K562 (cell line): Measurements from ENCODE around the gene LZTFL1. TPM values are rescaled to one million over a fixed set of nuclear protein-coding genes. Genes with fewer than 3 reads are reported as not detected.

ENCODE experiments used
- C11orf30 ChIP-seq: fragments of 450-650 bp; IDR thresholded peaks from 2 replicates; pipeline ENCODE4 v1.6.1; 2016; ENCODE audit warnings: low read depth, mild to moderate bottlenecking
- DDX20 ChIP-seq: fragments of 450-650 bp; IDR thresholded peaks from 2 replicates; pipeline ENCODE4 v1.6.1; 2016; ENCODE audit warnings: missing genetic modification characterization, low read depth, mild to moderate bottlenecking, missing compliant biosample characterization, moderate library complexity
- ELF1 ChIP-seq: fragments of 200-800 bp; sonication (Bioruptor generic); IDR thresholded peaks from 2 replicates; pipeline ENCODE4 v1.6.1; 2016; ENCODE audit warnings: missing genetic modification characterization, missing compliant biosample characterization
- GABPB2 ChIP-seq: fragments of 250-450 bp; sonication (Bioruptor Pico); conservative IDR thresholded peaks from 2 replicates; pipeline ENCODE4 v1.5.1; 2021; ENCODE audit warnings: mild to moderate bottlenecking
- KAT2B ChIP-seq: IDR thresholded peaks from one replicate; pipeline ENCODE4 v1.6.1; 2012; ENCODE audit warnings: low read depth, mild to moderate bottlenecking, control low read depth, inconsistent platforms, low read length, moderate library complexity
- KLF10 ChIP-seq: fragments of 250-450 bp; sonication (Bioruptor Pico); IDR thresholded peaks from 2 replicates; pipeline ENCODE4 v1.6.1; 2021; ENCODE audit warnings: matching md5 sums
- MTF1 ChIP-seq: fragments of 250-450 bp; sonication (Bioruptor Pico); IDR thresholded peaks from 2 replicates; pipeline ENCODE4 v1.9.0; 2021; ENCODE audit warnings: moderate library complexity, mild to moderate bottlenecking, inconsistent platforms, borderline replicate concordance
- POU5F1 ChIP-seq: fragments of 150-350 bp; IDR thresholded peaks from 2 replicates; pipeline ENCODE4 v1.6.1; 2014; ENCODE audit warnings: borderline replicate concordance, low read length, low read depth, mild to moderate bottlenecking; ENCODE audit not compliant: partially characterized antibody
- PPARD ChIP-seq: fragments of 250-450 bp; sonication (Bioruptor Pico); IDR thresholded peaks from 2 replicates; pipeline ENCODE4 v1.8.0; 2022; ENCODE audit warnings: inconsistent platforms, mild to moderate bottlenecking, moderate library complexity
- RBBP5 ChIP-seq: fragments of 200-600 bp; sonication (generic); IDR thresholded peaks from 2 replicates; pipeline ENCODE4 v1.6.1; 2012; ENCODE audit warnings: borderline replicate concordance, mild to moderate bottlenecking, low read length, control low read depth, inconsistent platforms; ENCODE audit not compliant: insufficient read depth, poor library complexity, severe bottlenecking
- RBM15 ChIP-seq: fragments of 200-400 bp; formaldehyde crosslinking; IDR thresholded peaks from 2 replicates; pipeline ENCODE4 v1.6.1; 2018; ENCODE audit warnings: mild to moderate bottlenecking, low read length, moderate library complexity; ENCODE audit not compliant: insufficient read depth
- SLC30A9 ChIP-seq: fragments of 250-450 bp; sonication (Bioruptor Pico); IDR thresholded peaks from 2 replicates; pipeline ENCODE4 v1.8.0; 2022; ENCODE audit warnings: mild to moderate bottlenecking, moderate library complexity
- SREBF2 ChIP-seq: sonication (generic); formaldehyde crosslinking; IDR thresholded peaks from 2 replicates; pipeline ENCODE4 v1.4.0; 2020; ENCODE audit warnings: mild to moderate bottlenecking, missing genetic modification reagents
- TARDBP ChIP-seq: fragments of 450-650 bp; IDR thresholded peaks from 2 replicates; pipeline ENCODE4 v1.6.1; 2016
- TGIF2 ChIP-seq: sonication (generic); formaldehyde crosslinking; IDR thresholded peaks from 2 replicates; pipeline ENCODE4 v1.8.1; 2022; ENCODE audit warnings: mild to moderate bottlenecking, missing genetic modification reagents, moderate library complexity
- ZNF212 ChIP-seq: fragments of 450-650 bp; formaldehyde crosslinking; IDR thresholded peaks from 2 replicates; pipeline ENCODE4 v1.4.0; 2020; ENCODE audit warnings: mild to moderate bottlenecking
- polyA plus RNA-seq, 8 experiments: library from polyadenylated mRNA; depleted of rRNA in 4 of 8; stranded (reverse) in 5 of 8; unstranded in 3 of 8; fragments of >200 nt; fragmentation: Nextera tagmentation in 2 of 8; fragmentation: Illumina TruSeq in 1 of 8; extraction: Ambion mirVana in 2 of 8; extraction: Trizol in 1 of 8; gene quantifications; 2 replicates each; pipeline versions ENCODE4 v1.2.1 to v1.2.3, GENCODE V29; 2011 to 2014; ENCODE audit warnings: inconsistent platforms in 1 of 8, missing spikeins in 1 of 8
- total RNA-seq, 7 experiments: library from RNA; depleted of rRNA in 6 of 7; stranded (reverse); fragments of >200 nt in 6 of 7; fragmentation: Illumina TruSeq in 2 of 7; extraction: Trizol in 2 of 7; gene quantifications; 2 replicates each; pipeline versions ENCODE4 v1.2.1 to v1.2.3, GENCODE V29; 2011 to 2021; ENCODE audit warnings: low replicate concordance in 1 of 7
- TF ChIP-seq, protein P1 (sequence below): sonication (generic); formaldehyde crosslinking; IDR thresholded peaks from 2 replicates; pipeline ENCODE4 v1.8.1; 2023; ENCODE audit warnings: mild to moderate bottlenecking, missing genetic modification reagents
- TF ChIP-seq, protein P2 (sequence below), 2 experiments: fragments of 450-650 bp; IDR thresholded peaks; 2 replicates each; pipeline ENCODE4 v1.6.1; 2016; ENCODE audit warnings: mild to moderate bottlenecking in 2 of 2, borderline replicate concordance in 1 of 2, low read depth in 1 of 2, moderate library complexity in 1 of 2

The LZTFL1 gene
- total and polyA plus RNA-seq, 9 of the 15 experiments (the other 6 are each of a cell fraction or from before 2014, with no cell fraction given), result 10.7 to 33.7 (median 15.3) TPM

DNA sequence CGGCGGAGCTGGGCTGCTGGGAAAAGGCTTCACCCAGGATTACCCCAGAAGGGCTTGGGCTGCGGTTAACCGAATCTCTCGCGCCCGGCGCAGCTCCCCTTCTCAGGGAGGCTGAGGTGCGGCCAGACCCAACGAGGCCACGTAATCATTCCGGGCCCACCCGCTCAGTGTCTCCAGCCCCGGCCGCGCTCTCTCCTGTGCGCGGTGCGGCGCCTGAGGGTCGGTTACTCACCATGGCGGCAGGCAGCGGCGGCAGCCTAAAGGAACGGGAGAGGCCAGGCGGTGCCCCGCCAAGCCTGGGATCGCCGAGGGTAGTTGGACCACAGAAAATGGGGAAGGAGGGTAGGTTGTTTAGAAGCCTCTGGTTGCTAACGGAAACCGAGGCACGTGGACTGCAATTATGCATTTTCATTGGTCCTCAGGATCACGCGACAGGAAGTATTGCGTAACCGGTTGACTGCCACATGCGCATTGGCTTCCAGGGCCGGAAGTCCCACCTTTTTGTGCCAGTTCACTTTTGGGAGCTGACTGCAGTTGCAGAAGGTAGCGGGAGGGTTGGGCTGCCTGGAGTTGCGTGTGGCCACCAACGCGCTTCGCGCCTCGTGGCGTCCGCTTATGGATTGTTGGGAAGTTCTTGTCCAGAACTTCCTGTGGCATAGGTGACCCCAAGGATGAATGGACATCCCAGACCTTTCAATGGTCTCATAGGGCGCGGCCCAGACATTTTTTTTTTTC lies at the start of gene LZTFL1 (continued):
- TF ChIP-seq RBBP5, result peak; percentile 69
- TF ChIP-seq SREBF2 (CRISPR knock-in tag), result 0 out of 2 replicates have a peak, but pooled peaks have one; percentile 39
- TF ChIP-seq, protein P1, sequence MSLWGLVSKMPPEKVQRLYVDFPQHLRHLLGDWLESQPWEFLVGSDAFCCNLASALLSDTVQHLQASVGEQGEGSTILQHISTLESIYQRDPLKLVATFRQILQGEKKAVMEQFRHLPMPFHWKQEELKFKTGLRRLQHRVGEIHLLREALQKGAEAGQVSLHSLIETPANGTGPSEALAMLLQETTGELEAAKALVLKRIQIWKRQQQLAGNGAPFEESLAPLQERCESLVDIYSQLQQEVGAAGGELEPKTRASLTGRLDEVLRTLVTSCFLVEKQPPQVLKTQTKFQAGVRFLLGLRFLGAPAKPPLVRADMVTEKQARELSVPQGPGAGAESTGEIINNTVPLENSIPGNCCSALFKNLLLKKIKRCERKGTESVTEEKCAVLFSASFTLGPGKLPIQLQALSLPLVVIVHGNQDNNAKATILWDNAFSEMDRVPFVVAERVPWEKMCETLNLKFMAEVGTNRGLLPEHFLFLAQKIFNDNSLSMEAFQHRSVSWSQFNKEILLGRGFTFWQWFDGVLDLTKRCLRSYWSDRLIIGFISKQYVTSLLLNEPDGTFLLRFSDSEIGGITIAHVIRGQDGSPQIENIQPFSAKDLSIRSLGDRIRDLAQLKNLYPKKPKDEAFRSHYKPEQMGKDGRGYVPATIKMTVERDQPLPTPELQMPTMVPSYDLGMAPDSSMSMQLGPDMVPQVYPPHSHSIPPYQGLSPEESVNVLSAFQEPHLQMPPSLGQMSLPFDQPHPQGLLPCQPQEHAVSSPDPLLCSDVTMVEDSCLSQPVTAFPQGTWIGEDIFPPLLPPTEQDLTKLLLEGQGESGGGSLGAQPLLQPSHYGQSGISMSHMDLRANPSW, result no peak
- no peak for TF ChIP-seq TGIF2
- TF ChIP-seq GABPB2 (CRISPR knock-in tag), result no peak
- TF ChIP-seq POU5F1, result no peak
- TF ChIP-seq PPARD (CRISPR knock-in tag), result no peak
- no peak for TF ChIP-seq KAT2B
- TF ChIP-seq TARDBP, result no peak
- TF ChIP-seq MTF1 (CRISPR knock-in tag), result no peak
- no peak for TF ChIP-seq ZNF212 (CRISPR knock-in tag)
- TF ChIP-seq SLC30A9 (CRISPR knock-in tag), result no peak
- TF ChIP-seq, protein P2, sequence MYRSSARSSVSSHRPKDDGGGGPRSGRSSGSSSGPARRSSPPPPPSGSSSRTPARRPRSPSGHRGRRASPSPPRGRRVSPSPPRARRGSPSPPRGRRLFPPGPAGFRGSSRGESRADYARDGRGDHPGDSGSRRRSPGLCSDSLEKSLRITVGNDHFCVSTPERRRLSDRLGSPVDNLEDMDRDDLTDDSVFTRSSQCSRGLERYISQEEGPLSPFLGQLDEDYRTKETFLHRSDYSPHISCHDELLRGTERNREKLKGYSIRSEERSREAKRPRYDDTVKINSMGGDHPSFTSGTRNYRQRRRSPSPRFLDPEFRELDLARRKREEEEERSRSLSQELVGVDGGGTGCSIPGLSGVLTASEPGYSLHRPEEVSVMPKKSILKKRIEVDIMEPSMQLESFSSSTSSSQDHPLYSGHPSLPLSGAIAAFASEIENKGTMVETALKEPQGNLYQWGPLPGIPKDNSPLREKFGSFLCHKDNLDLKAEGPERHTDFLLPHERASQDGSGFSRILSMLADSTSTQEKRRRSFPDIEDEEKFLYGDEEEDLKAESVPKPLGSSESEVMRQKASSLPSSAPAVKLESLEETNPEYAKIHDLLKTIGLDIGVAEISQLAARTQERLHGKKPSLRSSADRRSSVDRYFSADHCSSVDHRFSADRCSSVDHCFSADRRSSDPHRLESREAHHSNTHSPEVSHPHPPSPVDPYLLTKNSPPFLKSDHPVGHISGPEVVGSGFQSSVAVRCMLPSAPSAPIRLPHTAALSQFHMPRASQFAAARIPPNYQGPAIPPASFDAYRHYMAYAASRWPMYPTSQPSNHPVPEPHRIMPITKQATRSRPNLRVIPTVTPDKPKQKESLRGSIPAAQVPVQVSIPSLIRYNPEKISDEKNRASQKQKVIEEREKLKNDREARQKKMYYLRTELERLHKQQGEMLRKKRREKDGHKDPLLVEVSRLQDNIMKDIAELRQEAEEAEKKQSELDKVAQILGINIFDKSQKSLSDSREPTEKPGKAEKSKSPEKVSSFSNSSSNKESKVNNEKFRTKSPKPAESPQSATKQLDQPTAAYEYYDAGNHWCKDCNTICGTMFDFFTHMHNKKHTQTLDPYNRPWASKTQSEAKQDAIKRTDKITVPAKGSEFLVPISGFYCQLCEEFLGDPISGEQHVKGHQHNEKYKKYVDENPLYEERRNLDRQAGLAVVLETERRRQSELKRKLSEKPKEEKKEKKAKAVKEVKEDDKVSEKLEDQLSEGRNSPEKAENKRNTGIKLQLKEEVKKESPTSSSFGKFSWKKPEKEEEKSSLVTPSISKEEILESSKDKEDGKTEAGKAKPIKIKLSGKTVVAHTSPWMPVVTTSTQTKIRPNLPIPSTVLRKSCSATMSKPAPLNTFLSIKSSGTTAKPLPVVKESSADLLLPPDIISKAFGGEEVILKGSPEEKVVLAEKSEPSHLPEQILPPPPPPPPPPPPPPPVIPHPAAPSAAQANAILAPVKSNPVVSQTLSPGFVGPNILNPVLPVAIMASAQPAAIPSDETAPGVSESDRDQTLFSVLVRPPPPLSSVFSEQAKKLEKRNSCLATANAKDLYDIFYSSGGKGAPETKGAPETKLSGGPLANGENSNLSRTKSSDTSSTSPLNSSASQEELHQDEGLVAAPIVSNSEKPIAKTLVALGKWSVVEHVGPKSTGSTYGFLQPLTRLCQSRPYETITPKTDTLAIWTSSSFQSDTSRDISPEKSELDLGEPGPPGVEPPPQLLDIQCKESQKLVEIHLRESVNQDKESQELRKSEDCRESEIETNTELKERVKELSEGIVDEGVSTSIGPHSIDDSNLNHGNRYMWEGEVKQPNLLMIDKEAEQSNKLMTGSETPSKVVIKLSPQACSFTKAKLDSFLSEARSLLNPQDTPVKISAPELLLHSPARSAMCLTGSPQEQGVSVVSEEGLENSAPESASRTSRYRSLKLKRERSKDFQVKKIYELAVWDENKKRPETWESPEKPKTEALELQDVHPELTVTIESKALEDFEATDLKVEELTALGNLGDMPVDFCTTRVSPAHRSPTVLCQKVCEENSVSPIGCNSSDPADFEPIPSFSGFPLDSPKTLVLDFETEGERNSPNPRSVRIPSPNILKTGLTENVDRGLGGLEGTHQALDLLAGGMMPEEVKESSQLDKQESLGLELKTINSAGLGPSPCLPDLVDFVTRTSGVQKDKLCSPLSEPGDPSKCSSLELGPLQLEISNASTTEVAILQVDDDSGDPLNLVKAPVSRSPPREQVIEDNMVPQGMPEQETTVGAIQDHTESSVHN (IDR thresholded peaks at IDR 0.05; ENCODE audit: borderline replicate concordance in 1 of 2, low read depth in 1 of 2), result no peak
- no peak for TF ChIP-seq KLF10
- no peak for TF ChIP-seq DDX20
- TF ChIP-seq C11orf30, result peak; percentile 83
- peak; percentile 47 for TF ChIP-seq ELF1 (tag)
- TF ChIP-seq RBM15, result no peak
